NOMO-1 (cell line): ENCODE data around the gene NAXD.

ENCODE experiments used
- DNase-seq, 2 experiments: peaks; one replicate each; lab custom pipeline; 2025; ENCODE audit not compliant: unreplicated experiment in 2 of 2; lab: John Stamatoyannopoulos, UW

The NAXD gene

DNA sequence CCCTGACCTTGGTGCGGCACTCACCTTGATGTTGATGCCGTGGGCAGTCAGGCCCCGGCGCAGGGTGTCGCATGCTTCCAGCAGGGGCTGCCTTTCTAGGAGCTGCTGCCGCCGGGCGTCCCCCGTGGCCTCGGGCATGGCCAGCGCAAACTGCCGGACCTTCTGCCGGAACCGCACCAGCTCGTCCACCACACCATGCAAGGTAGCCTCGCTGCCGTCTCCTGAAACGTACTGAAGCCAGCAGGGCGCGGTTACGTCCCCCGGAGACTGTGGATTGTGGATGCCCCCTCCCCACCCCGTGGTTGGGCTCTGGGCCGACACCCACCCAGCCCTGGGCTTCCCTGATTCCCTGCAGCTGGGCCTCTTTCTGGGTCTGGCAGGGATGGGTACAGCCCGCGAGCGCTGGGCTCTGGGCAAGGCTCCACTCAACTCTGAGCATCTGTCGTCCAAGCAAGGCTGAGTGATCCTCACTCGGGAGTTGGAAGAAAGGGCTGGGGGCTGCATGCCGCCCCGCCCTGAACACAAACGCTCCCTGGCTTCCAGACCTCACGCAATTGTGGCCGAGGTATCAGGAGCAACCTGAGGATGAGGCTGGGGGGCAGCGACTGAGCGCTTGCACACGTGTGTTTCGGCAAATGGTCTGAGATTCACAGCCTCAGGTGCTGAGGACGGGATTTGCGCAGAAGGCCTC is 27.1 kb downstream of the NAXD start:
- no peak for DNase-seq

- no peak for DNase-seq
Measured at GRCh38 chr13:110643324-110643723, 28.0 kb downstream of the NAXD start.

- no peak for DNase-seq
Measured at GRCh38 chr13:110643768-110644421, 28.6 kb downstream of the NAXD start.

- peak in 1 of 2 experiments; percentile 17 for DNase-seq
Measured at GRCh38 chr13:110644892-110645521, 29.7 kb downstream of the NAXD start.

- no peak for DNase-seq
Measured at GRCh38 chr13:110645750-110646149, 30.4 kb downstream of the NAXD start.

GRCh38 chr13:110646442-110647364 is 31.4 kb downstream of the NAXD start:
- no peak for DNase-seq

DNA sequence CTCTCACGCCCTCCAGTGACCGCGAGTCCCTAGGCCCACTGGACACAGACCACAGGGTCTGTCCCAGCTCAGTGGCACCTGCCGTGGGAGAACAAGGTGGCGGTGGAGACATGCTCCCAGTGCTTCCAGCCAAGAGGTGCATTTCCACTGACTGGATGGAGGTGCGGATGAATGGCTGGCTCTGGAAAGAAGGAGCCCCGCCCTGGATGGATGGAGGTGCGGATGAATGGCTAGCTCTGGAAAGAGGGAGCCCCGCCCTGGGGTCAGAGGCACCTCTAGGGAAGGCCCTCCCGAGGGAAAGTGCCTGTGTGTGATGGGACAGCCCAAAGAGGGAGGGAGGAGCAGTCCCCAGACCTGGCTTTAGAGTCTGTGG is 32.0 kb downstream of the NAXD start:
- no peak for DNase-seq

GRCh38 chr13:110648146-110648819 is 32.9 kb downstream of the NAXD start:
- DNase-seq, result no peak

DNA sequence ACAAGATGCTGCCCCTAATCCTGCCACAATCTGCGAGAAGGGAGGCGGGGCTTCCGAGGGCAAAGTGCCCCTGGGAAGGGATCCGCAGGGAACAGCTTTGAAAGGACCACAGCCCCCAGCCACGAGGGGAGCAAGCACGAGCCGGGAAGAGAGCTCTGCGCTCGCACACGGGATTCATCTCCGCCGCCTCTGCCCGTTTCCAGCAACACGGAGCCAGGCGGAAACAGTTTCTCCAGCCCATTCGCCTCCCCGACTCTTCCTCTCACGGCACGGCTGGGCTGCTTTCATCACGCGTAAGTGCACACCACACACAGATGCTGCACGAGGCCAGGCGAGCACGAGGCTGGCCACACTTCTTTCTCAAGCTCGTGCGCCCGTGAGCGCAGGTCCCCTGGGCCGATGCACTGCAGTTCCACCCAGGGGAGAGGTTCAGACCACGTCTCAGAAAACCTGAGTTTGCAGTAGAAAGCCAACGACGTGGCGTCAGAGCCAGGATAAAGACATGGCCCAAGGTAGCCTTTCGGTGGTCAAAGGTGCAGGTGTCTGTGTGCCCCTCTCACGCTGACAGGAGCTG is 33.6 kb downstream of the NAXD start:
- no peak for DNase-seq

GRCh38 chr13:110649551-110649950 is 34.2 kb downstream of the NAXD start:
- no peak for DNase-seq

DNA sequence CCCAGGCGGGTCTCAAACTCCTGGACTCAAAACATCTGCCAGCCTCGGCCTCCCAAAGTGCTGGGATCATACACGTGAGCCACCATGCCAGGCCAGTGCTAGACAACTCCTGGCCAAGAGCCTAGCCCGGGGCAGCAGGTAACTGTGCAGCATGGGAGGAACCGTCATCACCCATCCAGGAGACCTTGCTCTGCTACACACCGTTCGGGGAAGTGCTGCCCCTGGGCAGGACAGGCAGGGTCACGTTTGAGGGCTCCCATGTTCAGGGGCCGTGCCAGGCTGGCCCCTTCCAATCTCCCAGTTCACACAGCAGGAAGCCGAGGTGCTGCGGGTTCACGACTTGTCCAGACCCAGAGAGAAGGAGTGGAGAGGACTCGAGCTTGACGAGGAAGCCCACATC is 35.1 kb downstream of the NAXD start:
- DNase-seq, result no peak

DNA sequence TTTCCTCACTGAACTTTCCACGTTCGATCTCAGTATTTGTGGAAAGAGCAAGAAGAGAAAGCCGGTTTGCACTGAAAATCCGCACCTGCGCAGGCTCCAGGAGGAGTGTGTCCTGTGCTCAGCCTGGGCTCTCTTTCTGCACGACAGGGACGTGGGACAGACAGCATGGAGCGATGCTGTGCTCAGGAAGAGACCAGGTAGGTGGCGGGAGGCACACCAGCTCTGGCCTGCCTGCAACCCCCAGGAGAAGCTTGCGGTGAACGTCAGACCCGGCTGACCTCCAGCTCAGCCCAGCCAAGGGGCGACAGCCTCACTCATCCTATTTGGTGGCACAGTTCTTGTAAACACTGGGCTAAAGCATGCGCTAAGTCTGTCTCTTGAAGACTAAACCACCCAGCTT is 35.9 kb downstream of the NAXD start:
- no peak for DNase-seq

GRCh38 chr13:110651726-110652230 is 36.4 kb downstream of the NAXD start:
- no peak for DNase-seq

DNA sequence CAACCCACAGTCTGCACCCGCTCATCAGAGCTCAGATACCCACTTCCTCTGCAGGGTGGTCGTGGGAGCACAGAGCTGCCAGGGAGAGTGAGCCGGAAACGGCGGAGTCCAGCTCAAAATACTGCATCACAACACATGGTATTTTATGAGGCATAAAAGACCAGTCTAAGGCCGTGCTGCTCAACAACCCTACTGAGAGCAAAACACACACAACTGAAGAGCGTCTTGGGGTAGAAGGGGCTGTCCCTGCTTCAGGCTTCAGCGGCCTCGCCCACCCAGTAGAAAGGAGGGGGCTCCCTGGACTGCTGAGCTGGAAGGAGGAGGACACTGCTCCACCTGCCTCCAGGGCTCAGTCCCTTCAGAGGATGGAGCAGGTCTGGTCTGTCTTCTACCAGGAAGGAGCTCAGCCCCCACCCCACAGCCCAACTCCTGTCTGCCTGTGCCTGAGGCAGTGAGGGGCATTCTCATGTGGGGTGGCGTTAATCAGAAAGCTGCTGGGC is 36.9 kb downstream of the NAXD start:
- no peak for DNase-seq

- DNase-seq, result no peak
Measured at GRCh38 chr13:110652764-110653163, 37.4 kb downstream of the NAXD start.

- no peak for DNase-seq
Measured at GRCh38 chr13:110653271-110653670, 37.9 kb downstream of the NAXD start.

- DNase-seq, result no peak
Measured at GRCh38 chr13:110653851-110654250, 38.5 kb downstream of the NAXD start.

GRCh38 chr13:110657196-110657595 is 41.9 kb downstream of the NAXD start:
- no peak for DNase-seq

GRCh38 chr13:110658218-110658911 is 43.0 kb downstream of the NAXD start:
- DNase-seq, result peak; percentile 90 to 97
